Activated CD4-positive, alpha-beta T cell treated with anti-CD3 and anti-CD28 coated beads, Interleukin-2, amount 10 ng/mL, durations not matched to agents 24 days and 14 days (primary cell): ENCODE results near the gene CCDC183. TPM values are rescaled to one million over a fixed set of nuclear protein-coding genes. Genes with fewer than 3 reads are reported as not detected.
"Not testable (repeated sequence)": the region's sequence is repeated elsewhere in the genome, so short reads cannot be mapped to it uniquely, and the experiment has no call there.

Experiments used
- DNase-seq: peaks from one replicate; pipeline ENCODE4 v3.0.0; 2022
- H3K27ac Mint-ChIP-seq: one replicate; pipeline ENCODE4 v1.8.0; 2022; ENCODE audit warnings: mild to moderate bottlenecking, mixed read lengths
- H3K27me3 Mint-ChIP-seq: one replicate; pipeline ENCODE4 v1.8.0; 2022; ENCODE audit warnings: mixed read lengths
- H3K36me3 Mint-ChIP-seq: one replicate; pipeline ENCODE4 v1.8.0; 2022; ENCODE audit warnings: low read depth, mild to moderate bottlenecking, mixed read lengths
- H3K4me1 Mint-ChIP-seq: one replicate; pipeline ENCODE4 v1.8.0; 2021; ENCODE audit warnings: mixed read lengths
- H3K4me3 Mint-ChIP-seq: one replicate; pipeline ENCODE4 v1.8.0; 2022; ENCODE audit warnings: mild to moderate bottlenecking, moderate library complexity, mixed read lengths
- H3K9me3 Mint-ChIP-seq: one replicate; pipeline ENCODE4 v1.8.0; 2021; ENCODE audit warnings: mixed read lengths
- intact Hi-C: fragments of 100-400 bp; cut with micrococcal nuclease; formaldehyde crosslinking; loops from one replicate; pipeline ENCODE4 v1.15.1; 2023
- total RNA-seq: library from RNA; stranded (reverse); gene quantifications from 2 replicates; pipeline ENCODE4 v1.2.3, GENCODE V29; 2022

The CCDC183 gene
- total RNA-seq, 1 donor from 2014 or later, result 0.42 TPM

- H3K36me3 Mint-ChIP-seq, result peaks cover 22% of the 10 kb centered on the region
- intact Hi-C loops, result no loop called here
Observed at GRCh38 chr9:136825295-136826187, 29.4 kb downstream of the CCDC183 start.

GRCh38 chr9:136826188-136826541 lies 30.0 kb downstream of the CCDC183 start:
- intact Hi-C loops, result no loop called here
- Mint-ChIP-seq H3K36me3 (peaks cover 21% of the 10 kb centered on the region), H3K27me3 (no peaks in the 10 kb centered on the region), H3K4me1 (no peaks in the 10 kb centered on the region), H3K9me3 (no peaks in the 10 kb centered on the region), H3K4me3 (no peak overlapping the region), H3K27ac (no peak overlapping the region)
- no peak for DNase-seq

More at GRCh38 chr9:136825295-136826187, 29.4 kb downstream of the CCDC183 start:
- DNase-seq, result no peak
- Mint-ChIP-seq H3K27me3 (no peaks in the 10 kb centered on the region), H3K4me1 (peaks cover 3% of the 10 kb centered on the region), H3K9me3 (no peaks in the 10 kb centered on the region), H3K27ac (no peak overlapping the region), H3K4me3 (no peak overlapping the region)

- Mint-ChIP-seq H3K27me3 (no peaks in the 10 kb centered on the region), H3K4me1 (no peaks in the 10 kb centered on the region), H3K9me3 (no peaks in the 10 kb centered on the region), H3K27ac (no peak overlapping the region), H3K36me3 (peaks cover 22% of the 10 kb centered on the region), H3K4me3 (no peak overlapping the region)
- no peak for DNase-seq
- intact Hi-C loops, result no loop called here
Observed at GRCh38 chr9:136826703-136827582, 30.8 kb downstream of the CCDC183 start.

- intact Hi-C loops, result no loop called here
- no peak overlapping the region for H3K27ac Mint-ChIP-seq
- no peak overlapping the region for H3K4me3 Mint-ChIP-seq
- H3K9me3 Mint-ChIP-seq, result no peaks in the 10 kb centered on the region
- peaks cover 24% of the 10 kb centered on the region for H3K36me3 Mint-ChIP-seq
- DNase-seq, result no peak
- H3K4me1 Mint-ChIP-seq, result no peaks in the 10 kb centered on the region
- H3K27me3 Mint-ChIP-seq, result no peaks in the 10 kb centered on the region
Observed at GRCh38 chr9:136827794-136828473, 31.8 kb downstream of the CCDC183 start.

- Mint-ChIP-seq H3K4me1 (no peaks in the 10 kb centered on the region), H3K27ac (no peak overlapping the region), H3K36me3 (peaks cover 24% of the 10 kb centered on the region), H3K4me3 (no peak overlapping the region), H3K9me3 (no peaks in the 10 kb centered on the region), H3K27me3 (no peaks in the 10 kb centered on the region)
- no peak for DNase-seq
- intact Hi-C loops, result no loop called here
Observed at GRCh38 chr9:136828474-136829140, 32.5 kb downstream of the CCDC183 start.

- no peaks in the 10 kb centered on the region for H3K9me3 Mint-ChIP-seq
- H3K4me3 Mint-ChIP-seq, result no peak overlapping the region
- H3K27ac Mint-ChIP-seq, result no peak overlapping the region
- DNase-seq, result no peak
- H3K4me1 Mint-ChIP-seq, result no peaks in the 10 kb centered on the region
- H3K27me3 Mint-ChIP-seq, result no peaks in the 10 kb centered on the region
- intact Hi-C loops, result no loop called here
- peaks cover 24% of the 10 kb centered on the region for H3K36me3 Mint-ChIP-seq
Observed at GRCh38 chr9:136829412-136829811, 33.3 kb downstream of the CCDC183 start.

- Mint-ChIP-seq H3K36me3 (peaks cover 19% of the 10 kb centered on the region), H3K27ac (no peak overlapping the region), H3K27me3 (no peaks in the 10 kb centered on the region), H3K4me3 (no peak overlapping the region), H3K4me1 (no peaks in the 10 kb centered on the region), H3K9me3 (no peaks in the 10 kb centered on the region)
- intact Hi-C loops, result no loop called here
- DNase-seq, result no peak
Observed at GRCh38 chr9:136829981-136830885, 34.1 kb downstream of the CCDC183 start.

GRCh38 chr9:136831002-136831719 lies 35.0 kb downstream of the CCDC183 start:
- no peak overlapping the region for H3K27ac Mint-ChIP-seq
- no peak overlapping the region for H3K4me3 Mint-ChIP-seq
- peaks cover 17% of the 10 kb centered on the region for H3K36me3 Mint-ChIP-seq
- no peaks in the 10 kb centered on the region for H3K9me3 Mint-ChIP-seq
- intact Hi-C loops, result no loop called here
- no peaks in the 10 kb centered on the region for H3K4me1 Mint-ChIP-seq
- DNase-seq, result no peak
- H3K27me3 Mint-ChIP-seq, result no peaks in the 10 kb centered on the region

- no peak for DNase-seq
Observed at GRCh38 chr9:136831720-136832104, 35.6 kb downstream of the CCDC183 start.

GRCh38 chr9:136832581-136832980 lies 36.4 kb downstream of the CCDC183 start:
- intact Hi-C loops, result no loop called here
- DNase-seq, result no peak
- Mint-ChIP-seq H3K36me3 (peaks cover 17% of the 10 kb centered on the region), H3K27ac (no peak overlapping the region), H3K4me3 (no peak overlapping the region), H3K27me3 (no peaks in the 10 kb centered on the region), H3K9me3 (no peaks in the 10 kb centered on the region), H3K4me1 (no peaks in the 10 kb centered on the region)

More at GRCh38 chr9:136831720-136832104, 35.6 kb downstream of the CCDC183 start:
- Mint-ChIP-seq H3K27me3 (no peaks in the 10 kb centered on the region), H3K4me1 (no peaks in the 10 kb centered on the region), H3K4me3 (no peak overlapping the region), H3K36me3 (peaks cover 17% of the 10 kb centered on the region), H3K27ac (no peak overlapping the region), H3K9me3 (no peaks in the 10 kb centered on the region)
- intact Hi-C loops, result no loop called here

- DNase-seq, H3K4me3 Mint-ChIP-seq, H3K27me3 Mint-ChIP-seq, intact Hi-C loops, H3K9me3 Mint-ChIP-seq, H3K4me1 Mint-ChIP-seq, H3K27ac Mint-ChIP-seq: not testable (repeated sequence)
- peaks cover 17% of the 10 kb centered on the region for H3K36me3 Mint-ChIP-seq
Observed at GRCh38 chr9:136833381-136834048, 37.4 kb downstream of the CCDC183 start.
